Lower lobe of right lung (tissue), 2 donors: Measurements from ENCODE around the gene ROR1. TPM values are rescaled to one million over a fixed set of nuclear protein-coding genes. Genes with fewer than 3 reads are reported as not detected.
"Not testable (repeated sequence)": the region's sequence is repeated elsewhere in the genome, so short reads cannot be mapped to it uniquely, and the experiment has no call there.

ENCODE experiments used
- ATAC-seq, 2 donors: fragments of 200-7000 bp; cut with Tn5 transposase; one replicate each; pipeline ENCODE4 v1.9.1; 2020 to 2022; ENCODE audit warnings: mild to moderate bottlenecking in 2 of 2, moderate library complexity in 2 of 2
- DNase-seq: peaks from one replicate; pipeline ENCODE4 v3.0.0-alpha.2; 2020
- H3K27ac ChIP-seq: fragments of 200-600 bp; one replicate; pipeline ENCODE4 v1.8.0; 2022
- H3K27me3 ChIP-seq: fragments of 200-600 bp; one replicate; pipeline ENCODE4 v1.8.0; 2022; ENCODE audit warnings: low read depth
- H3K36me3 ChIP-seq: fragments of 200-600 bp; one replicate; pipeline ENCODE4 v1.8.0; 2022; ENCODE audit warnings: mild to moderate bottlenecking
- H3K4me1 ChIP-seq: fragments of 200-600 bp; one replicate; pipeline ENCODE4 v1.8.0; 2022
- H3K4me3 ChIP-seq: fragments of 200-600 bp; one replicate; pipeline ENCODE4 v1.8.0; 2022; ENCODE audit warnings: mild to moderate bottlenecking
- H3K9me3 ChIP-seq: fragments of 200-600 bp; one replicate; pipeline ENCODE4 v1.8.0; 2022
- intact Hi-C: fragments of 100-400 bp; cut with DNase I; formaldehyde crosslinking; loops from one replicate; pipeline ENCODE4 v1.11.0; 2022
- total RNA-seq: library from RNA; stranded (reverse); fragmentation: NEBNext Ultra II Directional; extraction: Animal tissue kit (Norgen Biotek cat#: 25700); gene quantifications from one replicate; pipeline ENCODE4 v1.2.1, GENCODE V29; 2021
- TF ChIP-seq, protein P1 (sequence below): fragments of 200-600 bp; IDR thresholded peaks from one replicate; pipeline ENCODE4 v1.8.0; 2022; ENCODE audit warnings: antibody characterized with exemption, mild to moderate bottlenecking
- donor health status: DM: no; HTN: yes; CAD: no; lungs with severe emphysema.

ROR1 gene
- total RNA-seq, 1 donor from 2014 or later = 15.8 TPM

DNA sequence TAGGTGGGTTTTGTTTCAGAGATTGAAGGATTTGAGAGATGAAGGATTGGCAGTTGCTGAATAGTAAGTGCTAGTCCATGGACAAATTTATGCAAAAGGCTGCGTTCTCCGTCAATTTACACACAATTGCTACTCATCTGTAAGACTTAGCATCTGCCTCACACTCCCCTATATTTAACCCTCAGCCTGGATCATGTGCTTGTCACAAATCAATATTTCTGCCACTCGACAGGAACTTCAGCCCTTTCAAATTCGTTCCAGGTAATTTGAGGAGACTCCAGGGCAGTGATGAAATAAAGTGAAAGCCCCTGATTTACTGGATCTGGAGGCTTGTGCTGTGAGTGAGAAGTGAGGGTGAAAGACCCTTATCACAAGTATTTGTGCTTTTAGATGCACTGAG lies 324.0 kb downstream of the ROR1 start:
- TF ChIP-seq, protein P1, sequence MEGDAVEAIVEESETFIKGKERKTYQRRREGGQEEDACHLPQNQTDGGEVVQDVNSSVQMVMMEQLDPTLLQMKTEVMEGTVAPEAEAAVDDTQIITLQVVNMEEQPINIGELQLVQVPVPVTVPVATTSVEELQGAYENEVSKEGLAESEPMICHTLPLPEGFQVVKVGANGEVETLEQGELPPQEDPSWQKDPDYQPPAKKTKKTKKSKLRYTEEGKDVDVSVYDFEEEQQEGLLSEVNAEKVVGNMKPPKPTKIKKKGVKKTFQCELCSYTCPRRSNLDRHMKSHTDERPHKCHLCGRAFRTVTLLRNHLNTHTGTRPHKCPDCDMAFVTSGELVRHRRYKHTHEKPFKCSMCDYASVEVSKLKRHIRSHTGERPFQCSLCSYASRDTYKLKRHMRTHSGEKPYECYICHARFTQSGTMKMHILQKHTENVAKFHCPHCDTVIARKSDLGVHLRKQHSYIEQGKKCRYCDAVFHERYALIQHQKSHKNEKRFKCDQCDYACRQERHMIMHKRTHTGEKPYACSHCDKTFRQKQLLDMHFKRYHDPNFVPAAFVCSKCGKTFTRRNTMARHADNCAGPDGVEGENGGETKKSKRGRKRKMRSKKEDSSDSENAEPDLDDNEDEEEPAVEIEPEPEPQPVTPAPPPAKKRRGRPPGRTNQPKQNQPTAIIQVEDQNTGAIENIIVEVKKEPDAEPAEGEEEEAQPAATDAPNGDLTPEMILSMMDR = no peak
- DNase-seq (no peak), ATAC-seq (no peak)
- Histone ChIP-seq H3K27ac (no peak overlapping the region), H3K4me1 (no peaks in the 10 kb centered on the region), H3K9me3 (no peaks in the 10 kb centered on the region), H3K36me3 (no peaks in the 10 kb centered on the region), H3K4me3 (no peak overlapping the region), H3K27me3 (no peaks in the 10 kb centered on the region)
- intact Hi-C loops = no loop called here

DNA sequence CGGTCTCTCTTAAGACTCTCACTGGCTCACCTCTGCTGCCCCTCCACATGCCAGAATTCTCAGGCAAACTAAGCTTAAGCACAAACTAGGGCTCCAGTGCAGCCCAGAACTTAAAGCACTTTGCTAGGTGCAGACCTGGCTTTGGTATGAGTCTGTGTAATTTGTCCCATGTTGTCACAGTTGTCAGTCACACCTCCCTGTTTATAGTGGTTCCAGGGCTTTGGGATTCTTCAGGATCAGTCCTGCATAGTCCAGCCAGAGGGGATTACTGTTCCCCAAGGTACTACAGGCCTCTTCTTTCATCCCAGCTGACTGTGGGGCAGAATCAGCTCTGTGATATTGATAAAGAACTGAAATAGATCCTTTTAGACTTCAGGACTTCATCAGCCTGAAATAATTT lies 324.6 kb downstream of the ROR1 start:
- Histone ChIP-seq H3K27me3 (no peaks in the 10 kb centered on the region), H3K36me3 (no peaks in the 10 kb centered on the region), H3K27ac (no peak overlapping the region), H3K4me1 (no peaks in the 10 kb centered on the region), H3K4me3 (no peak overlapping the region), H3K9me3 (no peaks in the 10 kb centered on the region)
- ATAC-seq = no peak
- DNase-seq = no peak
- TF ChIP-seq, protein P1 = no peak
- intact Hi-C loops = no loop called here

GRCh38 chr1:64098846-64099582 lies 325.2 kb downstream of the ROR1 start:
- no peak for DNase-seq
- H3K9me3 ChIP-seq = no peaks in the 10 kb centered on the region

GRCh38 chr1:64100791-64101190 lies 327.0 kb downstream of the ROR1 start:
- Histone ChIP-seq H3K4me3 (no peak overlapping the region), H3K27me3 (no peaks in the 10 kb centered on the region), H3K27ac (no peak overlapping the region), H3K36me3 (no peaks in the 10 kb centered on the region), H3K4me1 (no peaks in the 10 kb centered on the region), H3K9me3 (no peaks in the 10 kb centered on the region)
- intact Hi-C loops = no loop called here
- DNase-seq (no peak), ATAC-seq (no peak)
- TF ChIP-seq, protein P1 = no peak

More at GRCh38 chr1:64098846-64099582, 325.2 kb downstream of the ROR1 start:
- H3K27me3 ChIP-seq = no peaks in the 10 kb centered on the region
- TF ChIP-seq, protein P1 = no peak
- intact Hi-C loops = no loop called here
- H3K36me3 ChIP-seq = no peaks in the 10 kb centered on the region
- H3K27ac ChIP-seq = no peak overlapping the region
- no peak for ATAC-seq
- H3K4me1 ChIP-seq = no peaks in the 10 kb centered on the region
- H3K4me3 ChIP-seq = no peak overlapping the region

GRCh38 chr1:64104585-64104984 lies 330.8 kb downstream of the ROR1 start:
- H3K36me3 ChIP-seq, H3K4me3 ChIP-seq, DNase-seq, H3K4me1 ChIP-seq, H3K27me3 ChIP-seq, intact Hi-C loops, H3K9me3 ChIP-seq, H3K27ac ChIP-seq, ATAC-seq: not testable (repeated sequence)

GRCh38 chr1:64107118-64107519 lies 333.3 kb downstream of the ROR1 start:
- H3K36me3 ChIP-seq = no peaks in the 10 kb centered on the region

More at GRCh38 chr1:64107118-64107519, 333.3 kb downstream of the ROR1 start:
- no peak overlapping the region for H3K4me3 ChIP-seq
- H3K4me1 ChIP-seq = no peaks in the 10 kb centered on the region
- intact Hi-C loops = no loop called here
- no peaks in the 10 kb centered on the region for H3K9me3 ChIP-seq
- TF ChIP-seq, protein P1 = no peak
- no peak overlapping the region for H3K27ac ChIP-seq
- H3K27me3 ChIP-seq = no peaks in the 10 kb centered on the region
- ATAC-seq (no peak), DNase-seq (no peak)
